ENCODE measurements around the gene LANCL2.

LANCL2 gene

DNA sequence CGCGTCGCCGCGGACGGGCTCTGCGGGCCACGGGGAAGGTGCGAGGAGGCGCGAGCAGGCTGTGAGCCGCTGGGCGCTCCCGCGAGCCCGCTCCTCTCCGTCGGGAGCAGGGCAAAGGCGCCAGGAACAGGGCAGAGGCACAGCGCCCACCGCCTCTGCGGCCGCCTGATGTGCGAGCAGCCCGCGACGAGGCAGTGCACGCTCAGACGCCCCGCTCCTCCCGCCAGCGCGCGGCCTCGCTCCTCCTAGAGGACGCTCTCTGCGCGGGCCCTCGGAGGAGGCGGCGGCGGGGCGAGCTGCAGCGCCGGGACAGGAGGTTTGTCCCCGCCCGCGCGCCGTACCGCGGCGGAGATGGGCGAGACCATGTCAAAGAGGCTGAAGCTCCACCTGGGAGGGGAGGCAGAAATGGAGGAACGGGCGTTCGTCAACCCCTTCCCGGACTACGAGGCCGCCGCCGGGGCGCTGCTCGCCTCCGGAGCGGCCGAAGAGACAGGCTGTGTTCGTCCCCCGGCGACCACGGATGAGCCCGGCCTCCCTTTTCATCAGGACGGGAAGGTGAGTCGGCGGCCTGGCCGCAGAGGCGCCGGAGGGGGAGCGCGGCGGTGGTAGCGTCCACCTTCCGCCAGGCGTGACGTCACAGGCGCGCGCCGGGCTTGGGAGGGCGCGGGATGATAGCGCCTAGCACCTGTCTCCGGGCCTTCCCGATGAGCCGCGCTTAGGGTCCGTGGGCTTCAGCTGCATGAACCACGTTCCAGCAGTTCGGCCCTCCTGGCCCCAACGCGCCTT lies 731 bp downstream of the LANCL2 start:
- TF ChIP-seq CTCF (IDR thresholded peaks at IDR 0.05; ENCODE audit: low read depth, low read length): no peak
- TF ChIP-seq EZH2phosphoT487 (IDR thresholded peaks at IDR 0.05; ENCODE audit: low read depth): no peak

DNA sequence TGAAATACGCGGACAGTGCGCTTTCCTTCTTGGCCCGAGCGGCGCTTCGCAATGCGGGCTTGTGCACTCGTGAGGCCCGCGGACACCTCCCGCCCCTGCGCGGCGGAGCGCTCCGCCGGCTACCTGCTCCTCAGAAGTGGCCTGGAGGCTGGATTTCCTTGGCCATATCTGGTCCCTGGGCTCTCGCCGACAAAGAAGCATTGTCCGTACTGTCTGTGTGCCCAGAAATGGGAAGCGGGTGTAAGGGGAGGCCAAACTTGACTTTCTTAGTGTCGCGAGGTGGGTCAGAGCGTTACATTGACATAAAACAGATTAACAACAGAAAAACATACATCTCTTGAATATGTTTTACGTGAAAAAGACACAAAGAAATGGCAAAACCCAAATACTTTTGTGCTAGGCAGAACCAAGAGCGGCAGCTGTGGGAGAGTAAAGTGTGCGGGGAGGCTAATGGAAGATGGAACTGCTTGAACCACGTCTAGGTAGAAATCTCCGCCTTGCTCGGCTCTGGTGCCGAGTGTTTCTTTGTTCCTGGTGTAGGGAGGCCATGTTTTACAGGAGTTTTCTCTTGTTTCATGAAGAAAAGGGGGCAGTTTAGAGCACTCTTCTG lies 1.4 kb downstream of the LANCL2 start:
- peaks cover 17% of the 10 kb centered on the region for H3K4me1 ChIP-seq (ENCODE audit: low read length)
- peak overlapping the region; percentile 97 for H3K4me3 ChIP-seq (ENCODE audit: low read length)
- TF ChIP-seq CTCF (IDR thresholded peaks at IDR 0.05; ENCODE audit: low read depth, low read length) (no peak), EZH2phosphoT487 (IDR thresholded peaks at IDR 0.05; ENCODE audit: low read depth) (no peak)
- peak overlapping the region; percentile 95 for H3K9ac ChIP-seq (ENCODE audit: low read length)
- no peaks in the 10 kb centered on the region for H4K20me1 ChIP-seq (ENCODE audit: insufficient read depth, low read length)
- H3K27me3 ChIP-seq (ENCODE audit: low read depth, low read length): no peaks in the 10 kb centered on the region
- peak overlapping the region; percentile 79; the same call in 1 of the 2 replicates for H2AFZ ChIP-seq (ENCODE audit: low read depth, low read length)
- H3K4me2 ChIP-seq (ENCODE audit: low read length): peak overlapping the region; percentile 89
- peaks cover 8% of the 10 kb centered on the region for H3K79me2 ChIP-seq (ENCODE audit: low read length)
- no peaks in the 10 kb centered on the region for H3K36me3 ChIP-seq (replicated peaks; ENCODE audit: low read depth, low read length)
- peak overlapping the region; percentile 76 for H3K27ac ChIP-seq (ENCODE audit: low read length)
- no peaks in the 10 kb centered on the region for H3K9me3 ChIP-seq (ENCODE audit: insufficient read depth, low read length)

More for the DNA sequence above, 731 bp downstream of the LANCL2 start:
- Histone ChIP-seq H4K20me1 (ENCODE audit: insufficient read depth, low read length) (no peaks in the 10 kb centered on the region), H3K27ac (ENCODE audit: low read length) (peak overlapping the region; percentile 76), H2AFZ (ENCODE audit: low read depth, low read length) (peak overlapping the region; percentile 86), H3K4me1 (ENCODE audit: low read length) (peaks cover 17% of the 10 kb centered on the region), H3K4me3 (ENCODE audit: low read length) (peak overlapping the region; percentile 97), H3K27me3 (ENCODE audit: low read depth, low read length) (no peaks in the 10 kb centered on the region), H3K4me2 (ENCODE audit: low read length) (peak overlapping the region; percentile 96), H3K9me3 (ENCODE audit: insufficient read depth, low read length) (no peaks in the 10 kb centered on the region), H3K9ac (ENCODE audit: low read length) (peak overlapping the region; percentile 95), H3K79me2 (ENCODE audit: low read length) (peaks cover 8% of the 10 kb centered on the region), H3K36me3 (replicated peaks; ENCODE audit: low read depth, low read length) (no peaks in the 10 kb centered on the region)

DNA sequence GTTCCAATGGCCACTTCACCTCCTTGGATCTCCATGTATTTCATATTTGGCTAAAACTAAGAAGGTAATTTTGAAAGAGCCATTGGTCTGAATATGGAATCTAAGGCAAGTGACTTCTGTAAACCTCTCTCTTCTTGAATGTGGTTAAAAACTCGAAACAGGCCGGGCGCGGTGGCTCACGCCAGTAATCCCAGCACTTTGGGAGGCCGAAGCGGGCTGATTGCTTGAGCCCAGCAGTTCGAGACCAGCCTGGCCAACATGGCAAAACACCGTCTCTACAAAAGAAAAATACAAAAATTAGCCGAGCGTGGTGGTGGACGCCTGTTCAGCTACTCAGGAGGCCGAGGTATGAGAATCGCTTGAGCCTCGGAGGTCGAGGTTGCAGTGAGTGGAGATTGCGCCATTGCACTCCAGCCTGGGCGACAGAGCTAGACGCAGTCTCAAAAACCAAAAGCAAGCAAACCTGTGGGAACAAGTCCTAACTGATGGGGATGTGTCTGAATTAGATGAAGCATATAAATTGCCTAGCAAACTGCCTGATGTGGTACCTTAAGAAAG lies 2.2 kb downstream of the LANCL2 start:
- Histone ChIP-seq H3K79me2 (ENCODE audit: low read length) (peaks cover 8% of the 10 kb centered on the region), H3K4me3 (ENCODE audit: low read length) (peak overlapping the region; percentile 97), H3K36me3 (replicated peaks; ENCODE audit: low read depth, low read length) (no peaks in the 10 kb centered on the region), H2AFZ (ENCODE audit: low read depth, low read length) (no peak overlapping the region), H3K27ac (ENCODE audit: low read length) (no peak overlapping the region), H3K9ac (ENCODE audit: low read length) (peak overlapping the region; percentile 95), H3K9me3 (ENCODE audit: insufficient read depth, low read length) (no peaks in the 10 kb centered on the region), H3K4me1 (ENCODE audit: low read length) (peaks cover 17% of the 10 kb centered on the region), H4K20me1 (ENCODE audit: insufficient read depth, low read length) (no peaks in the 10 kb centered on the region), H3K4me2 (ENCODE audit: low read length) (peak overlapping the region; percentile 89), H3K27me3 (ENCODE audit: low read depth, low read length) (no peaks in the 10 kb centered on the region)
- no peak for TF ChIP-seq CTCF (IDR thresholded peaks at IDR 0.05; ENCODE audit: low read depth, low read length)
- no peak for TF ChIP-seq EZH2phosphoT487 (IDR thresholded peaks at IDR 0.05; ENCODE audit: low read depth)

Measured in OCI-LY3 (cell line).